Coronary artery (tissue), 2 donors: ENCODE measurements around the gene MSH3.
"Not testable (repeated sequence)": the region's sequence is repeated elsewhere in the genome, so short reads cannot be mapped to it uniquely, and the experiment has no call there.

Experiments
- DNase-seq: peaks from one replicate; pipeline ENCODE4 v3.0.0-alpha.2; 2017; ENCODE audit warnings: low spot score
- H3K27ac ChIP-seq, 2 donors: fragments of 200-600 bp; sonication (generic); one replicate each; pipeline ENCODE4 v1.5.1; 2016 to 2019
- H3K4me3 ChIP-seq: fragments of 200-600 bp; sonication (generic); 2 replicates; pipeline ENCODE4 v1.5.1; 2016; ENCODE audit warnings: mild to moderate bottlenecking, moderate library complexity
- TF ChIP-seq, protein P1 (sequence below): fragments of 200-600 bp; sonication (generic); IDR thresholded peaks from one replicate; pipeline ENCODE4 v1.5.1; 2019; ENCODE audit warnings: antibody characterized with exemption

Gene MSH3

DNA sequence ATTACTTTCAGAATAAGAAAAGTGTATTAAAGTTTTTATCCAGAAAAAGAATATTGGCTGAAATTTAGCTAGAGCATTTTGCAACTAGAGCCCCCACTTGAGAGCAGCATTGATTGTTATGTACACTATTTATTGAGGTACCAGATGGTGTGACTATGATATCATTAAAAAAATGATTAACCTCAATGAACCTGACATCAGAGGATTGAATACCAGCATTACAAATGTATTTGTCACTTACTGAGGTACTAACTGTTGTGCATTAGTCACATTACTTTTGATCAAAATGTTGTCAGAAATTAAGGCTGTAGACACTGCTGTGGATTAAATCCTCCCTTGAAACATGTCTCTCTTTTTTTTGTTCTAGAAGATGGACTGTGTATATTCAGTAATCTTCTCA, 128.2 kb downstream of the MSH3 start:
- DNase-seq, result no peak
- Histone ChIP-seq H3K27ac (no peak overlapping the region), H3K4me3 (no peak overlapping the region)
- TF ChIP-seq, protein P1, sequence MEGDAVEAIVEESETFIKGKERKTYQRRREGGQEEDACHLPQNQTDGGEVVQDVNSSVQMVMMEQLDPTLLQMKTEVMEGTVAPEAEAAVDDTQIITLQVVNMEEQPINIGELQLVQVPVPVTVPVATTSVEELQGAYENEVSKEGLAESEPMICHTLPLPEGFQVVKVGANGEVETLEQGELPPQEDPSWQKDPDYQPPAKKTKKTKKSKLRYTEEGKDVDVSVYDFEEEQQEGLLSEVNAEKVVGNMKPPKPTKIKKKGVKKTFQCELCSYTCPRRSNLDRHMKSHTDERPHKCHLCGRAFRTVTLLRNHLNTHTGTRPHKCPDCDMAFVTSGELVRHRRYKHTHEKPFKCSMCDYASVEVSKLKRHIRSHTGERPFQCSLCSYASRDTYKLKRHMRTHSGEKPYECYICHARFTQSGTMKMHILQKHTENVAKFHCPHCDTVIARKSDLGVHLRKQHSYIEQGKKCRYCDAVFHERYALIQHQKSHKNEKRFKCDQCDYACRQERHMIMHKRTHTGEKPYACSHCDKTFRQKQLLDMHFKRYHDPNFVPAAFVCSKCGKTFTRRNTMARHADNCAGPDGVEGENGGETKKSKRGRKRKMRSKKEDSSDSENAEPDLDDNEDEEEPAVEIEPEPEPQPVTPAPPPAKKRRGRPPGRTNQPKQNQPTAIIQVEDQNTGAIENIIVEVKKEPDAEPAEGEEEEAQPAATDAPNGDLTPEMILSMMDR, result no peak

- H3K4me3 ChIP-seq, result not testable (repeated sequence)
Measured at GRCh38 chr5:80783751-80784150, 129.3 kb downstream of the MSH3 start.

GRCh38 chr5:80784451-80784850, 130.0 kb downstream of the MSH3 start:
- no peak for DNase-seq
- H3K27ac ChIP-seq, result no peak overlapping the region
- TF ChIP-seq, protein P1, result no peak
- no peak overlapping the region for H3K4me3 ChIP-seq

More at GRCh38 chr5:80783751-80784150, 129.3 kb downstream of the MSH3 start:
- DNase-seq, H3K27ac ChIP-seq: not testable (repeated sequence)

GRCh38 chr5:80789319-80790016, 135.0 kb downstream of the MSH3 start:
- not testable (repeated sequence) for DNase-seq, H3K27ac ChIP-seq, H3K4me3 ChIP-seq

- no peak overlapping the region for H3K27ac ChIP-seq
- H3K4me3 ChIP-seq, result no peak overlapping the region
- DNase-seq, result no peak
- TF ChIP-seq, protein P1, result no peak
Measured at GRCh38 chr5:80790698-80791097, 136.2 kb downstream of the MSH3 start.

DNA sequence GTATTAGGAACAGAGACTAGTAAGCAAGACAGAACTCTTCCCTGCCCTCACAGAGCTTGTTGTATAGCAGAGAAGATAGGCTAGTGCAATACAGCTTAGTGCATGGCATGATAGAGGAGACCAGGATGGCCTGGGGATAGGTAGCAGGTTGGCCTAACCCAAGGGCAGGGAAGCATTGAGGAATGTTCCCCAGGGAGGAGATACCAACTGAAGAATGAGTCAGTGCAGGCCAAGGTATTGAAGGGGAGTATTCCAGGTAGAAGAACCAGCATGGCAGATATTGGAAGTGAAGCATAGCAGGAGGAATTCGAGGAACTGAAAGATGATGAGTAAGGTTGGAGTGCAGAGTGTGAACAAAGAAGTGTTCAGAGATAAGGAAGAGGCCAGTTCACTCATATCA, 138.9 kb downstream of the MSH3 start:
- no peak overlapping the region for H3K4me3 ChIP-seq
- no peak for DNase-seq
- no peak overlapping the region for H3K27ac ChIP-seq
- TF ChIP-seq, protein P1, result no peak

GRCh38 chr5:80796846-80797245, 142.4 kb downstream of the MSH3 start:
- TF ChIP-seq, protein P1, result no peak
- H3K27ac ChIP-seq, result no peak overlapping the region
- DNase-seq, result no peak
- H3K4me3 ChIP-seq, result no peak overlapping the region

- Histone ChIP-seq H3K4me3 (no peak overlapping the region), H3K27ac (no peak overlapping the region)
- DNase-seq, result no peak
- TF ChIP-seq, protein P1, result no peak
Measured at GRCh38 chr5:80797428-80798024, 143.1 kb downstream of the MSH3 start.
